DOHH2 (cell line): ENCODE data around the gene TXNRD2.

Experiments
- CTCF ChIP-seq: fragments of 200-600 bp; sonication (generic); IDR thresholded peaks from one replicate; pipeline ENCODE4 v1.5.1; 2014; ENCODE audit warnings: antibody characterized with exemption, mild to moderate bottlenecking, low read depth, low read length; ENCODE audit not compliant: poor library complexity, severe bottlenecking
- EZH2phosphoT487 ChIP-seq: fragments of 200-600 bp; sonication (generic); IDR thresholded peaks from 2 replicates; pipeline ENCODE4 v1.6.1; 2017; ENCODE audit warnings: borderline replicate concordance, mild to moderate bottlenecking, antibody characterized with exemption, low read length, moderate library complexity, mixed read lengths

- no peak for TF ChIP-seq CTCF
- no peak for TF ChIP-seq EZH2phosphoT487
These were observed 46.0 kb upstream of the TXNRD2 start for GRCh38 chr22:19987394-19988306.
